VCaP (cell line): Measurements from ENCODE around the gene CDH4.

Experiments
- H3K27ac ChIP-seq: fragments of 450-650 bp; 2 replicates; pipeline ENCODE4 v1.5.1; 2017
- TF ChIP-seq, protein P1 (sequence below): fragments of 450-650 bp; conservative IDR thresholded peaks from 2 replicates; pipeline ENCODE4 v1.5.1; 2017; ENCODE audit warnings: mild to moderate bottlenecking, moderate library complexity

The CDH4 gene

DNA sequence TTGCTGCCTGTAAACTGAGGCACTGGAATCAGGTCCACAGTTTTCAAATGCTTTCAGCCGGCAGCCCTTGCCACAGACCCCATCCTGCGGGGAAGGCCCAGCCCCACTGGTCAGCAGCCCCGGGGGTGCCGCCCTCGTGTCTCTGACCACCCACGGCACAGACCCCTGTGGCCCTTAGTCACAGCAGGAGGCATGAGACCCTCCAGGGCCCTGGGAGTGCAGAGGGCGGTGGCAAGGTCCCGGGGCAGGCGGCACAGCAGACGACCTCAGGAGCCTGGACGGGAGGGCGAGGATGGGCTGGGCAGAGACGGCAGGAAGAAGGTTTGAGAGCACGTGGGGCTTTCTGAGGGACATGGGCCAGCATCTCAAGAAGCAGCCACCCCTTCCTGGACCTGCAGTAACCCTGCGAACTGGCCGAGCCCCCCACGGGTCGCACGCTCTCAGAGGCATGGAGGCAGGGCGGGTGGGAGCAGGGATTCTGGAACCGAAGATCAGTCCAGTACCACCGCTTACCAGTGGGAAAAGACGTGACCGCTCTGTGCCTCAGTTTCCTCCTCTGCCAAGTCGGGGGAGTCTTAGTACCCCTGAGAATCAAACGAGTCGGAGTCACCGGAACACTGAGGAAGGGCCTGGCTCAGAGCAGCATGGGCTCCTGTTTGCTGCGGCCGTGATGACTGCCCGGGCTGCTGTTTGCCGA lies 672.9 kb downstream of the CDH4 start:
- H3K27ac ChIP-seq, result no peak overlapping the region
- TF ChIP-seq, protein P1, sequence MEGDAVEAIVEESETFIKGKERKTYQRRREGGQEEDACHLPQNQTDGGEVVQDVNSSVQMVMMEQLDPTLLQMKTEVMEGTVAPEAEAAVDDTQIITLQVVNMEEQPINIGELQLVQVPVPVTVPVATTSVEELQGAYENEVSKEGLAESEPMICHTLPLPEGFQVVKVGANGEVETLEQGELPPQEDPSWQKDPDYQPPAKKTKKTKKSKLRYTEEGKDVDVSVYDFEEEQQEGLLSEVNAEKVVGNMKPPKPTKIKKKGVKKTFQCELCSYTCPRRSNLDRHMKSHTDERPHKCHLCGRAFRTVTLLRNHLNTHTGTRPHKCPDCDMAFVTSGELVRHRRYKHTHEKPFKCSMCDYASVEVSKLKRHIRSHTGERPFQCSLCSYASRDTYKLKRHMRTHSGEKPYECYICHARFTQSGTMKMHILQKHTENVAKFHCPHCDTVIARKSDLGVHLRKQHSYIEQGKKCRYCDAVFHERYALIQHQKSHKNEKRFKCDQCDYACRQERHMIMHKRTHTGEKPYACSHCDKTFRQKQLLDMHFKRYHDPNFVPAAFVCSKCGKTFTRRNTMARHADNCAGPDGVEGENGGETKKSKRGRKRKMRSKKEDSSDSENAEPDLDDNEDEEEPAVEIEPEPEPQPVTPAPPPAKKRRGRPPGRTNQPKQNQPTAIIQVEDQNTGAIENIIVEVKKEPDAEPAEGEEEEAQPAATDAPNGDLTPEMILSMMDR, result no peak

DNA sequence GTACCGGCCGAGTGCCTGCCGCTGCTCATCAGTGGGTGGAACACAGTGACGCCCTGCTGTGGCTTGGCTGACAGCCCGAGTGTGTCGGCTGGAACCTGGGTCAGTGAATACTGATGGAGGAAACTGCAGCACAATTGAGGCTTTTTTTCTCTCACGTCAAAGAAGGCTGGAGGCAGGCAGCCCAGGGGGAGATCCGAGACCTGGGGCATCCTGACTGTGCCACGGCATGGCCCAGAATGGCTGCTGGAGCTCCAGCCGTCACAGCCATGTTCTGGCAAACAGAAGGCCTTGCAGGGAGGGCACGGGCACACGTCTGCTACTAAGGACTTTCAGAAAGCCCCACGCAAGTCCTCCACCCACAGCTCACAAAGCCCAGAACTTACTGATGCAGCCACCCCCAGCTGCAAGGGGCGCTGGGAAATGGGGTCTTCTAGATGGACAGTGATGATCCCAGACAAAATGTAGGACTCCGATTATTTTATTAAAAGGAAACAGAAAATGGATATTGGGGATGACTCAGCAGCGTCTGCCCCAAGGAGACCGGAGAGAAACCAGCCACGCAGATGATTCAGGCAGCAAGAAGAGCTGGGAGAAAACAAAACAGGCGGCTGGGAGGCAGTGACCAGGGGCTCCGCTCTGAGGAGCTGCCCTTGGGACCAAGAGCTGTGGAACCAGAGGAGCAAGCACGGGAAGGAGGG lies 673.6 kb downstream of the CDH4 start:
- TF ChIP-seq, protein P1, result no peak
- H3K27ac ChIP-seq, result no peak overlapping the region

DNA sequence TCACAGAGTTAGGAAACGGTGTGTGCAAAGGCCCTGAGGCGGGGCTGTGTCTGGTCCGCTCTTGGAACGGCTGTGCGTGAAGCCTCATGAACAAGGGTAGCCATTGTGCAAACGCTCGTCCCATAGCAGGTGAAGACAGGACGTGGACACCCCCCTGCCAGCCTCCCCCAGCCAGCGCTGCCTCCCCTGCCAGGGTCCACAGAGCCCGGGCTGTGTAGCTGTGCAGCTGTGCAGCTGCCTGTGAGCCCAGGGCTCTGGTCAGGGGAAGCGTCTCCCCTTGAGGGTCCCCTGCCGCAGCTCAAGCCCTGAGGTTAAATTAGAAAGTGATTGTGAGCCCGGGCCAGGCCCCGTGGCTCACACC lies 674.2 kb downstream of the CDH4 start:
- no peak overlapping the region for H3K27ac ChIP-seq
- TF ChIP-seq, protein P1, result no peak

DNA sequence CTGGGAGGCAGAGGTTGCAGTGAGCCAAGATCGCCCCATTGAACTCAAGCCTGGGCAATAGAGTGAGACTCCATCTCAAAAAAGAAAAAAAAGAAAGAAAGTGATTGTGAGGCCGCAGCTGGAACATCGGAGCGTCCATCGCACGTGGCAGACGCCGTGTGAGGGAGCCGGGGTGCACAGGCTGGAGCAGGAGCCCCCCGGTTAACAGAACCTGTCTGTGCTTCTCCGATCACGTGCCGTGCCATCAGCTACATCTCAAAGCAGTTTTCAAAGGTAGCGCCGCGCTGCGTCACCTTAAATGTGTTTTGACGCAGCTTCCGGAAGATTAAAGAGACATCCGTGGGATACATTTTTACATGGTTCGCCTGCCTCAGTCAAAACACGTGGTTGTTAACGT lies 674.7 kb downstream of the CDH4 start:
- TF ChIP-seq, protein P1, result no peak
- H3K27ac ChIP-seq, result no peak overlapping the region

DNA sequence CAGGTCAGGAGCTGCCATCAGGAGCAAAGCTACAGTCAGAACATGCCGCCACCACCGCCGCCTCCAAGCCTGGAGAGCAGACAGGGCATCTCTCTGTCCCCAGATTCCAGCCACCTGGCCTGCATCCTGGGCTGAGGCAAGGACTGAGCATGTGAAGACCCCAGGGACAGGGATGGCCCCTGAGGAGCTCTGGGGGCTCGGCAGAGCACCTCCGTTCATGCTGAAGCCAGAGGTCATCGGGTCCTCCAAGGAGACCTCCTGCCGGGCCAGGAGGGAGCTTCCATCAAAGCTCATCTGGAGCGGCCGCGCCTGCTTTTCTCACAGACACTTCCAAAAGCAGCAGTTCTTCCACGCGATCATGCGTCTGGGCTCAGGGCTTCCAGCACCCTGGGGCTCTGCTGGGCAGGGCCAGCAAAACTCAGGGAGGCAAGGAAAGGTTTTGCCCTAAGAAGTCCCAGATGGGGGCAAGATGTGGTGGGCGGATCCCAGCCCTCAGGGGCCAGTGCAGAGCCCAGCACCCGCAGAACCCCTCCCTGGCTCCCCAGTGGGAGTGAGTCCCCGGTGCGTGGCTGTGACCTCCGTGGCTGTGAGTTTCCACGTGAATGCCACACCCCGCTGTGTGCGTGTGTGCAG lies 675.2 kb downstream of the CDH4 start:
- H3K27ac ChIP-seq, result no peak overlapping the region
- TF ChIP-seq, protein P1, result no peak

DNA sequence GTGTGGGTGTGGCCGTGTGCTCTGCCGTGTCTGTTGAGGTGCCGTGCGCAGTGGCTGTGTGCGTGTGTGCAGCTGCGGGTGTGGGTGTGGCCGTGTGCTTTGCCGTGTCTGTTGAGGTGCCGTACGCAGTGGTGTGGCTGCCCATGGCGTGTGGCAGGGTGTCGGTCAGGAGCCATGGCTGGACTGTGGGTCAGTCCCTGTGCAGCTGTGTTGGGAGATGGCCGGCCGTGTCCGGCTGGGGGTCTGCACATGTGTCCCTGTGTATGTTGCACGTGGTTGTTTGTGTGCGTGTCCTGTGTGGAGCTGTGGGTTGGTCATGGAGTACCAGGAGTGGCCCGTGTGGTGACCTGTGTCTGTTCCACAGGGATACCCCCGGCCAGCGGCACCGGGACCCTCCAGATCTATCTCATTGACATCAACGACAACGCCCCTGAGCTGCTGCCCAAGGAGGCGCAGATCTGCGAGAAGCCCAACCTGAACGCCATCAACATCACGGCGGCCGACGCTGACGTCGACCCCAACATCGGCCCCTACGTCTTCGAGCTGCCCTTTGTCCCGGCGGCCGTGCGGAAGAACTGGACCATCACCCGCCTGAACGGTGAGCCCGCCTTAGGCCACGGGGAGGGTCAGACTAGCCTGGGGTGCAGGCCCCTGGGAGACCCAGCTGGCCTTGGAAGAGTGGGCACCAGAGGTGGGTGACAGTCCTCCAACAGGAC lies 675.9 kb downstream of the CDH4 start:
- TF ChIP-seq, protein P1, result no peak

DNA sequence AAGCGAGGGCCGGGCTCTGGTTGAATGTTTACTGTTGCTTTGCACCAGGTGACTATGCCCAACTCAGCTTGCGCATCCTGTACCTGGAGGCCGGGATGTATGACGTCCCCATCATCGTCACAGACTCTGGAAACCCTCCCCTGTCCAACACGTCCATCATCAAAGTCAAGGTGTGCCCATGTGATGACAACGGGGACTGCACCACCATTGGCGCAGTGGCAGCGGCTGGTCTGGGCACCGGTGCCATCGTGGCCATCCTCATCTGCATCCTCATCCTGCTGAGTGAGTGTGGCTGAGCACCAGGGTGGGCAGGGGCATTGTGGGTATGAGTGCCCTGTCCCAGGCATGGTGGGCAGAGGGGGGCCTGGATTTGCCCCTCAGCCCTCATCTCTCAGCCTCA lies 677.5 kb downstream of the CDH4 start:
- TF ChIP-seq, protein P1, result no peak
- no peak overlapping the region for H3K27ac ChIP-seq

More for the DNA sequence above, 675.9 kb downstream of the CDH4 start:
- no peak overlapping the region for H3K27ac ChIP-seq
